Erythroblast (primary cell): ENCODE data around the gene PRF1.

Experiments
- DNase-seq, 2 experiments: peaks; one replicate each; lab custom pipeline; 2025; lab: John Stamatoyannopoulos, UW
- GATA1 ChIP-seq: IDR thresholded peaks from 2 replicates; pipeline ENCODE4 v1.6.1; 2011; ENCODE audit warnings: low read depth, mild to moderate bottlenecking, control low read depth, low read length, moderate library complexity
- POLR2A ChIP-seq: IDR thresholded peaks from 2 replicates; pipeline ENCODE4 v1.6.1; 2011; ENCODE audit warnings: mild to moderate bottlenecking, low read length

Gene PRF1

GRCh38 chr10:70592746-70593512 is 9.6 kb downstream of the PRF1 start:
- no peak for DNase-seq
- TF ChIP-seq GATA1 (no peak), POLR2A (no peak)

- DNase-seq = no peak
- TF ChIP-seq POLR2A (no peak), GATA1 (no peak)
Observed at GRCh38 chr10:70592186-70592735, 10.3 kb downstream of the PRF1 start.

- no peak for DNase-seq
- TF ChIP-seq GATA1 = no peak
- TF ChIP-seq POLR2A = no peak
Observed at GRCh38 chr10:70590655-70591416, 11.7 kb downstream of the PRF1 start.

GRCh38 chr10:70589762-70590654 is 12.5 kb downstream of the PRF1 start:
- TF ChIP-seq POLR2A = no peak
- TF ChIP-seq GATA1 = no peak
- no peak for DNase-seq

GRCh38 chr10:70588859-70589570 is 13.5 kb downstream of the PRF1 start:
- TF ChIP-seq GATA1 = no peak
- TF ChIP-seq POLR2A = no peak
- no peak for DNase-seq

GRCh38 chr10:70588255-70588654 is 14.3 kb downstream of the PRF1 start:
- DNase-seq = no peak
- no peak for TF ChIP-seq POLR2A
- TF ChIP-seq GATA1 = no peak

GRCh38 chr10:70587045-70587658 is 15.4 kb downstream of the PRF1 start:
- TF ChIP-seq GATA1 (no peak), POLR2A (no peak)
- no peak for DNase-seq

GRCh38 chr10:70586348-70586930 is 16.1 kb downstream of the PRF1 start:
- TF ChIP-seq POLR2A (no peak), GATA1 (no peak)
- DNase-seq = no peak

GRCh38 chr10:70585578-70586169 is 16.9 kb downstream of the PRF1 start:
- TF ChIP-seq GATA1 = no peak
- DNase-seq = no peak

- DNase-seq = no peak
- TF ChIP-seq GATA1 = no peak
- no peak for TF ChIP-seq POLR2A
Observed at GRCh38 chr10:70584909-70585544, 17.5 kb downstream of the PRF1 start.

- no peak for DNase-seq
- TF ChIP-seq GATA1 (no peak), POLR2A (no peak)
Observed at GRCh38 chr10:70584366-70584765, 18.2 kb downstream of the PRF1 start.

GRCh38 chr10:70583669-70584037 is 18.9 kb downstream of the PRF1 start:
- TF ChIP-seq POLR2A = no peak
- no peak for TF ChIP-seq GATA1
- DNase-seq = no peak
